ENCODE results near the gene RTN4R. TPM values are rescaled to one million over a fixed set of nuclear protein-coding genes. Genes with fewer than 3 reads are reported as not detected.
A peak's percentile ranks its signal among the peaks of the same experiment; 100 is the strongest.

RTN4R gene
- total and polyA plus RNA-seq, 9 of the 15 experiments (the other 6 are each of a cell fraction or from before 2014, with no cell fraction given): 0.04 to 2.8 (median 1.4) TPM; not detected in 3

- no peak for TF ChIP-seq FOXO4 (CRISPR knock-in tag; IDR thresholded peaks at IDR 0.05)
- no peak for TF ChIP-seq MBD2 (IDR thresholded peaks at IDR 0.05; ENCODE audit: borderline replicate concordance, low read depth)
- no peak for TF ChIP-seq ZNF696 (CRISPR knock-in tag; conservative IDR thresholded peaks at IDR 0.05)
Observed at GRCh38 chr22:20244250-20244648, 23.9 kb downstream of the RTN4R start (continued).

- Histone ChIP-seq H3K9me1 (ENCODE audit: control insufficient read depth, insufficient read depth, low read length) (peaks cover 7% of the 10 kb centered on the region), H3K4me1 (replicated peaks in 1 of 2; ENCODE audit: control insufficient read depth in 2 of 2, insufficient read depth in 2 of 2, low read length in 2 of 2) (peaks cover 16 to 90% of the 10 kb centered on the region in 2 experiments; a peak in 3 of 5 replicates), H3K27me3 (ENCODE audit: control insufficient read depth in 2 of 2, insufficient read depth in 2 of 2, low read length in 2 of 2) (peaks cover 31 to 92% of the 10 kb centered on the region in 2 experiments; a peak in 4 of 5 replicates), H3K9me3 (replicated peaks; ENCODE audit: control insufficient read depth, insufficient read depth, low read depth, low read length) (no peaks in the 10 kb centered on the region), H3K27ac (ENCODE audit: extremely low read depth, low read depth, low read length) (no peak overlapping the region), H4K20me1 (replicated peaks; ENCODE audit: control insufficient read depth, insufficient read depth, low read length) (peaks cover 50% of the 10 kb centered on the region), H3K4me3 (no peak overlapping the region), H3K4me2 (ENCODE audit: insufficient read depth, low read length) (no peak overlapping the region), H2AFZ (ENCODE audit: low read depth, low read length) (no peak overlapping the region; the same call in 1 of the 2 replicates), H3K79me2 (ENCODE audit: control insufficient read depth, insufficient read depth, low read length) (no peaks in the 10 kb centered on the region), H3K9ac (ENCODE audit: insufficient read depth in 1 of 2, low read depth in 2 of 2, low read length in 2 of 2) (peak overlapping the region in 1 of 2 experiments; percentile 55; a peak in 2 of 4 replicates), H3K36me3 (ENCODE audit: control insufficient read depth, insufficient read depth, low read length) (no peaks in the 10 kb centered on the region)
- POLR2A ChIA-PET: interaction anchor here (0.5 to 1.5 kb wide), 4 partner anchors 14 to 1064 kb away, joined by 3 to 8 read pairs (median 3); no protein-coding TSS in a partner anchor
- CTCF ChIA-PET (ENCODE audit: low intra/inter-chr PET ratio): no interaction called here
- FAIRE-seq (peak; percentile 60), DNase-seq (ENCODE audit: extremely low read depth in 1 of 4, low spot score in 3 of 4) (peak; percentile 73 to 91 (median 86)), ATAC-seq (peak; percentile 22)
- 7% methylated on average over 16 of the region's 16 CpGs for WGBS (ENCODE audit: insufficient coverage, low coverage, missing lambda C conversion rate)
- BruUV-seq (replicated peaks): no TSS peak
- intact Hi-C loops (cut with micrococcal nuclease): loop anchor here (2.0 kb wide), 1 partner anchor 19 kb away; no protein-coding TSS in a partner anchor
- in situ Hi-C loops (cut with MboI): no loop called here
- TF ChIP-seq DPF2 (IDR thresholded peaks at IDR 0.05): no peak
- TF ChIP-seq ZMIZ1 (IDR thresholded peaks at IDR 0.05; ENCODE audit: low read depth in 2 of 2, low read length in 2 of 2): no peak
- TF ChIP-seq ZSCAN32 (CRISPR knock-in tag; IDR thresholded peaks at IDR 0.05): no peak
- TF ChIP-seq CHD4 (IDR thresholded peaks at IDR 0.05; ENCODE audit: insufficient read depth, insufficient replicate concordance, low read depth, low read length, poor library complexity, severe bottlenecking): no peak
- no peak for TF ChIP-seq NFATC3 (IDR thresholded peaks at IDR 0.05)
- TF ChIP-seq RBM25 (IDR thresholded peaks at IDR 0.05; ENCODE audit: low read depth, low read length, severe bottlenecking): no peak
- TF ChIP-seq RNF219 (CRISPR knock-in tag; IDR thresholded peaks at IDR 0.05): no peak
- TF ChIP-seq ID3 (CRISPR knock-in tag; IDR thresholded peaks at IDR 0.05): no peak
- no peak for TF ChIP-seq ID3 (tag; IDR thresholded peaks at IDR 0.05)
Observed at GRCh38 chr22:20243537-20244249, 24.4 kb downstream of the RTN4R start.

All from K562 (cell line).